CD4-positive, alpha-beta T cell treated with Interleukin-21 for 1 hour (primary cell): Measurements from ENCODE around the gene FHOD1.
A peak's percentile ranks its signal among the peaks of the same experiment; 100 is the strongest.

Source experiments
- DNase-seq: peaks from one replicate; pipeline ENCODE4 v3.0.0-alpha.2; 2020

Gene FHOD1

GRCh38 chr16:67188798-67189197, 58.5 kb downstream of the FHOD1 start:
- DNase-seq: no peak

- DNase-seq: no peak
Observed at GRCh38 chr16:67188323-67188722, 59.0 kb downstream of the FHOD1 start.

GRCh38 chr16:67187175-67187890, 59.9 kb downstream of the FHOD1 start:
- no peak for DNase-seq

- no peak for DNase-seq
Observed at GRCh38 chr16:67186550-67186950, 60.7 kb downstream of the FHOD1 start.

- DNase-seq: no peak
Observed at GRCh38 chr16:67185651-67186134, 61.6 kb downstream of the FHOD1 start.

- DNase-seq: peak; percentile 86
Observed at GRCh38 chr16:67184995-67185650, 62.2 kb downstream of the FHOD1 start.

- peak; percentile 28 for DNase-seq
Observed at GRCh38 chr16:67184453-67184994, 62.8 kb downstream of the FHOD1 start.

GRCh38 chr16:67183627-67184452, 63.4 kb downstream of the FHOD1 start, which contains the start of gene MATCAP1:
Gene MATCAP1 (minus strand): TSS chr16:67183963. CDS start chr16:67180610, 3,353 bp downstream.
- peak; percentile 97 for DNase-seq

GRCh38 chr16:67183284-67183626, 64.0 kb downstream of the FHOD1 start:
- no peak for DNase-seq

GRCh38 chr16:67182288-67182687, 65.0 kb downstream of the FHOD1 start:
- DNase-seq: no peak

- DNase-seq: no peak
Observed at GRCh38 chr16:67181346-67181745, 65.9 kb downstream of the FHOD1 start.

- no peak for DNase-seq
Observed at GRCh38 chr16:67180166-67180565, 67.1 kb downstream of the FHOD1 start.

GRCh38 chr16:67179421-67180080, 67.7 kb downstream of the FHOD1 start:
- DNase-seq: no peak
